T-helper 2 cell treated with Interferon-gamma antibody and Interleukin-4, amounts not matched to agents 5 μg/mL and 100 μg/mL, for 36 hours (primary cell): ENCODE data around the gene PDE4D.
"Not testable (repeated sequence)": the region's sequence is repeated elsewhere in the genome, so short reads cannot be mapped to it uniquely, and the experiment has no call there.

Experiments used
- DNase-seq: peaks from one replicate; pipeline ENCODE4 v3.0.0; 2021; ENCODE audit warnings: low spot score
- H3K27ac Mint-ChIP-seq: one replicate; pipeline ENCODE4 v1.8.0; 2021; ENCODE audit warnings: mild to moderate bottlenecking, mixed read lengths
- H3K27me3 Mint-ChIP-seq: one replicate; pipeline ENCODE4 v1.8.0; 2021; ENCODE audit warnings: low read depth, mixed read lengths
- H3K36me3 Mint-ChIP-seq: one replicate; pipeline ENCODE4 v1.8.0; 2021; ENCODE audit warnings: low read depth, mixed read lengths
- H3K4me1 Mint-ChIP-seq: one replicate; pipeline ENCODE4 v1.8.0; 2021; ENCODE audit warnings: low read depth, mixed read lengths
- H3K4me3 Mint-ChIP-seq: one replicate; pipeline ENCODE4 v1.8.0; 2022; ENCODE audit warnings: mild to moderate bottlenecking, moderate library complexity, mixed read lengths
- H3K9me3 Mint-ChIP-seq: one replicate; pipeline ENCODE4 v1.8.0; 2021; ENCODE audit warnings: mixed read lengths

Gene PDE4D

DNA sequence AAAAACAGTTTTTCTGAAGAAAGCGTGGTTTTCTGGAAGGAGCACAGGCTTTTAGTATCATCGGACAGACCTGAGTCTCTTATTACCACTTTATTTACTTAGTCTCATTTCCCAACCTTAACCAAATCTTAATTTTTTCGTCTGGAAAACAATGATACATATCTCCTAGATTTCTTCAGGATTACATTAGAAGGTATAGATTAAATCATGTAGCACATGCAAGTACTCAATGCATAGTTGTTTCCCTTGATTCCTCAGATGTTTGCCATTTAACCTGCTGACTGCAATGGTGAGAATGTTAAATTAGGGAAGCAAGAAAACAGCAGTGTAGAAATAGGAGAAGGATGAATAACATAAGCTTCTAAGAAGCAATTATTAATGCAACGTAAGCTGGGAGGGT, 289.4 kb downstream of the PDE4D start:
- no peak overlapping the region for H3K27ac Mint-ChIP-seq
- peaks cover 6% of the 10 kb centered on the region for H3K4me1 Mint-ChIP-seq
- no peaks in the 10 kb centered on the region for H3K9me3 Mint-ChIP-seq
- no peaks in the 10 kb centered on the region for H3K36me3 Mint-ChIP-seq
- no peak overlapping the region for H3K4me3 Mint-ChIP-seq
- H3K27me3 Mint-ChIP-seq: peaks cover 18% of the 10 kb centered on the region
- DNase-seq: no peak

DNA sequence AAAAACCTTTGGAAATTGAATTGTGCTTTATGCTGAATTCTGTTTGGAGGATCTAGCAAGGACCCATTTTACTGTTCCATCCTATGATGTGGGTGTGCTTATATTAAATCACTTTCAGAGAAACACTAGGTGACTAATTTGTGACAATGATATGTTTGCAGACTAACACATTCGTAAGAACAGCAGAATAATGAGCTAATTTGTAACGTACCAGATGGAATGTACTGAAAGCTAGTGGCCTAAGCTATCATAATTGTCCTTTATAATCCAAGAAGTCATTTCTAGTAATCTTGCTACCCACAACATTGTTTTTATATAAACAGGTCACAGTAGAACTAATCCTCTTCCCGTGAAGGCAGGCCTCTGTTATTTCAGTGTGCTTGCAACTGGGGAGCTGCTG, 292.5 kb downstream of the PDE4D start:
- no peak overlapping the region for H3K27ac Mint-ChIP-seq
- no peaks in the 10 kb centered on the region for H3K4me1 Mint-ChIP-seq

DNA sequence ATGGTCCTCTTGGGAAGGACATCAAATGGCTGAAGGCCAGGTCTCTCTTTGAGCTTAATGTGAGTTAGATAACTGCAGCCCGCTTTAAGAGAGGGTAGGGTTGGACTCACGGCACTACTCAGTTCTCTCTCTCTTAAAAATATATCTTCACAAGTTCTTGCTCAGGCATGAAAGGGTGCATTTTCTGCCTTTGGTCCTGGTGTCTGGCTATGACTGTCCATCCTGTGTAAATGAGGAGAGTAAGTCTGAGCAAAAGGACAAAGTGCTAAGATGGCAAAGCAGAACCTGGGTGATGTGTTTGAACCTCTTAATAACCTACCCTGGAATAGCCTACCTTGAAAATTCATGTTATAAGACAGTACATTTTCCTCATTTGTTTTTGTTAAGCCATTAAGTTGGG, 293.4 kb downstream of the PDE4D start:
- no peak for DNase-seq
- Mint-ChIP-seq H3K4me1 (no peaks in the 10 kb centered on the region), H3K36me3 (no peaks in the 10 kb centered on the region), H3K9me3 (no peaks in the 10 kb centered on the region), H3K27ac (no peak overlapping the region), H3K27me3 (peaks cover 20% of the 10 kb centered on the region), H3K4me3 (no peak overlapping the region)

More for the DNA sequence above, 292.5 kb downstream of the PDE4D start:
- Mint-ChIP-seq H3K36me3 (no peaks in the 10 kb centered on the region), H3K27me3 (peaks cover 24% of the 10 kb centered on the region), H3K4me3 (no peak overlapping the region), H3K9me3 (no peaks in the 10 kb centered on the region)
- no peak for DNase-seq

DNA sequence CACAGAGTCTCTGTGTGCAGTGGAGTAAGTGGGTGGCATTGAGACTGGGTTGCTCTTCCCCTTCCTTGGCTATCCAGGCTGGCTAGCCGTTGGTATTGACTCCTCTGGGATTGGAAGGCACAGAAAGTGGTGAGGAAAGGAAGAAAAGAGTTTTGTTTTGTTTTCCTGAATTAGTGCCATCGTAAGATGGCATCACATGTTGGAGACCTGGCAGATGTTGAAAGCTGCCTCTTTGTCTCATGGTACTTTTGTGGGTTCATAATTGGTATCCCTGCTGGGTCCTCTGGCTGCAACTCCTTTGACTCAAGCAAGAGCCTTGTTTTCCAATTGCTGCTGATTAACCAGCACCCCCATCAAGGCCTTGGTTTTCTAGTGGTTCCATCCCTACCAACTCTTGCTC, 293.8 kb downstream of the PDE4D start:
- H3K27me3 Mint-ChIP-seq: peaks cover 20% of the 10 kb centered on the region
- no peak overlapping the region for H3K4me3 Mint-ChIP-seq
- no peaks in the 10 kb centered on the region for H3K36me3 Mint-ChIP-seq
- no peak for DNase-seq
- H3K4me1 Mint-ChIP-seq: no peaks in the 10 kb centered on the region
- H3K27ac Mint-ChIP-seq: no peak overlapping the region
- no peaks in the 10 kb centered on the region for H3K9me3 Mint-ChIP-seq

DNA sequence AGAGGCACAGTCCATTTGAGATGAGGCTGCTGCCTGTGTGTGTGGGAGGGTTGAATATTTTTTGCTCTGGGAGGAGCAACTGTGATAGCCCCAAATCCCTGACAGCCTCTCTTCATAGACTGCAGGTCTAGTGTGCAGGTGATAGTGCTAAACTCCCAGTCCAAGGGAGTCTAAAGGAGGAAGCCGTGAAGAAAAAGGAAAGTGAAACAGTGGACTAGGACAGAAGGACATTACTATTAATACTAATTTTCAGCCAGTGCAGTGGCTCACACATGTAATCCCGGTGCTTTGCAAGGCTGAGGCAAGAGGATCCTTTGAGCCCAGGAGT, 295.0 kb downstream of the PDE4D start:
- Mint-ChIP-seq H3K9me3 (no peaks in the 10 kb centered on the region), H3K4me1 (no peaks in the 10 kb centered on the region), H3K4me3 (no peak overlapping the region), H3K27me3 (peaks cover 17% of the 10 kb centered on the region), H3K27ac (no peak overlapping the region), H3K36me3 (no peaks in the 10 kb centered on the region)
- no peak for DNase-seq

DNA sequence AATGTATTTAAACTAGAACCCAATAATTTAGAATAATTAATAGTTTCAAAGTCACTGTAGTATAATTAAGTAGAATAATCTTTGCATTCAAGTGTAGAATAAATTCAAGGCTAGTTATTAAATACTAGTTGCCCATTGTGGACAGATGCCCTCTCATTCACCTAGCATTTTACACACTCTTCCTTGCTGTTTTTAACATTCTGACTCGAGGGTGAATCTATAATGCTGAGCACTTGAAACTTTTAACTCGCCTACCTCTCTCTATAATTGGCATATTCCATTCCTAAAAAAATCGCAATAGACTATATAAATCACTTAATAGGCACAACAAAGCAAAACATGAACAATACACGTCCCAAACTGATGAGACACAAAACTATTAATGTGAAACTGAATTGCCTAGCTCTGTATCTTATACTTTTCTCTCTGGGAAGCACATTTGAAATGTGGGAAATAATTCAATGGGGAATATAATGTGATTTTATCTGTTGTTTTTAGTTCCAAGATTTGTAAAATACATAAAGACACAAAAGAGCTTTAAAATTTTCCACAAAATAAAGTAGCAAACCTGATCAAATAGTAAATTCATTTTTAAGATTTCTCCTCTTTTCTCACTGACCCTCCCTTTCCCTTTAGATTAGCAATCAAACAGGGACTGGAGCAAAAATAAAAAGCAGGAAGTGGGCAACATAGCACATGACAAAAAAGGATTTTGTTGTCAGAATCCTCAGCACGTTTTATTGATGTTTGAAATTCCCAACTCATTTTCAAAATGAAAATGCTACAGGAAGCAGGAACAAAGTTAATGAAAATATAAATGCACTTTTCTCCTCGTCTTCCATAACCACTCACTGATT, 295.6 kb downstream of the PDE4D start:
- H3K27ac Mint-ChIP-seq: no peak overlapping the region
- no peaks in the 10 kb centered on the region for H3K4me1 Mint-ChIP-seq
- no peaks in the 10 kb centered on the region for H3K9me3 Mint-ChIP-seq
- H3K36me3 Mint-ChIP-seq: no peaks in the 10 kb centered on the region
- peaks cover 21% of the 10 kb centered on the region for H3K27me3 Mint-ChIP-seq
- no peak overlapping the region for H3K4me3 Mint-ChIP-seq
- no peak for DNase-seq

DNA sequence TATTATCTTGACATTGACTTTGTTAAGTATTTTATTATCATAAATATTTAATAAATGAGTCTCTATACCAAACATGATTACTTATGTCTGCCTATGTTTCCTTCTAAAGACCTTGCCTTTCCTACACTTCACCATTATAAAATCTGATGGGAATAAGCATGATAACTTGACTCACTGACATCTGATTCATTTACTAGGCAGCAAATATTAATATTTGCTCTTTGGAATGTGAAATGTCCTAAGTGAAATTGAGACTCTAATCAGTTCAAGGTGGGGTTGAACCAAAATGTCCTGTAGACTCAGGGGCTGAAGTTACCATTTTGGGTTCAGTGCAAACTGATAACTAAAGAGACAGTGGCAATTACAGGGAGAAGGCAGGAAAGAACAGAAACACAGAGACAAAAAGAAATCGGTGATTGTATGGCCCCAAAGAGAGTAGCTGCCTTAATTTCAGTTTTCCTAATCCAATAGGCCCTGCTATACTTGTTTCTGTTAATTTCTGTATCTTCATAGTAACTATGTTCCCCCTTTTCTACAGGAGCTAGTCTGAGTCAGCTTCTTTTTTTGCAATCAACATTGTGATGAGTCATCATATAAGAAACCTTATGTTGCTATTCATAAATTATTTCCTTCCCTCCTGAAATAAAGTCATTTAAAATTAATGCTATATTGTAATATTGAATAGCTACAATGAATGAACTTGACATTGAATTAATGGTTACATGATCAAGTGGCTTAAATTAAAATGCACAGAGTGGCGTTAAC, 296.8 kb downstream of the PDE4D start:
- Mint-ChIP-seq H3K27me3 (peaks cover 23% of the 10 kb centered on the region), H3K9me3 (no peaks in the 10 kb centered on the region), H3K36me3 (no peaks in the 10 kb centered on the region), H3K4me3 (no peak overlapping the region), H3K27ac (no peak overlapping the region), H3K4me1 (no peaks in the 10 kb centered on the region)
- DNase-seq: no peak

DNA sequence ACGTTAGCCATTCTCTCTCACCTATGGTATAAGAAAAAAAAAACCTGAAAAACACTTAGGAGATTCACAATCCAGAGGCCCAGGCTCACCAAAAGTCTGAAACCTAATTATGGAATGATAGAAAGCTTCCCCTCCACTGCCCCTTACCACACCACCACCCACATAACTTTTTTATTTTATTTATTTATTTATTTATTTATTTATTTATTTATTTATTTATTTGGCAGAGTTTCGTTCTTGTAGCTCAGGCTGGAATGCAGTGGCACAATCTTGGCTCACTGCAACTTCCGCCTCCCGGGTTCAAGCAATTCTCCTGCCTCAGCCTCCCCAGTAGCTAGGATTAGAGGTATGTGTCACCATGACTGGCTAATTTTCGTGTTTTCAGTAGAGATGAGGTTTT, 299.4 kb downstream of the PDE4D start:
- not testable (repeated sequence) for H3K4me3 Mint-ChIP-seq, H3K27ac Mint-ChIP-seq, H3K9me3 Mint-ChIP-seq, DNase-seq, H3K4me1 Mint-ChIP-seq, H3K36me3 Mint-ChIP-seq
- peaks cover 18% of the 10 kb centered on the region for H3K27me3 Mint-ChIP-seq

DNA sequence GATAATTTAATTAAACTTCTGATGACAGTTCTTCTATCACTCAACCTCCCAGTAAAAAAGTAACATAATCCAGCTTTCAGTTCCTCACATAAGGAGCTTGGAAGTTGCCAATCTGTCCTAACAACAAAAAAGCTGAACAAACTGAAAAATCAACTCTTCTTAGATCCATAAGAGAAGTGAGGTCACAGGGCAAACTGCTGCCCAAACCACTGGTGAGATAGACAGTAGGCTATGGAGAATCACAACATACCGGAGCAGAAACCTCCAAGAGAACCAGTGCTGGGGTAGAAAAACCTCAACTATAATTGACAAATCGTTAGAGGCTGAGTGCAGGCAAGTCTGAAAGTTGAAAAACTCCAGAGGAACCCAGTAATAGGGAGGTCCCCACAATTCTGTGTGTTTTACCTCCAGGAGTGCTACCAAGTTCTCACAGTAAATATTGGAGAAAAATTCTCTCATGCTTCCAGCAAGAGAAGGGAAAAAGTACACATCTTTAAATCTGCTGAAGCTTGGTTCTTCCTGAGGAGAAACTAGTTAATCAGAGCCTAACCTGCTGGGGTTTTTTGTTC, 300.0 kb downstream of the PDE4D start:
- DNase-seq: no peak
- H3K27me3 Mint-ChIP-seq: peaks cover 18% of the 10 kb centered on the region
- no peaks in the 10 kb centered on the region for H3K9me3 Mint-ChIP-seq
- H3K4me1 Mint-ChIP-seq: peaks cover 5% of the 10 kb centered on the region
- H3K27ac Mint-ChIP-seq: no peak overlapping the region
- no peaks in the 10 kb centered on the region for H3K36me3 Mint-ChIP-seq
- no peak overlapping the region for H3K4me3 Mint-ChIP-seq

DNA sequence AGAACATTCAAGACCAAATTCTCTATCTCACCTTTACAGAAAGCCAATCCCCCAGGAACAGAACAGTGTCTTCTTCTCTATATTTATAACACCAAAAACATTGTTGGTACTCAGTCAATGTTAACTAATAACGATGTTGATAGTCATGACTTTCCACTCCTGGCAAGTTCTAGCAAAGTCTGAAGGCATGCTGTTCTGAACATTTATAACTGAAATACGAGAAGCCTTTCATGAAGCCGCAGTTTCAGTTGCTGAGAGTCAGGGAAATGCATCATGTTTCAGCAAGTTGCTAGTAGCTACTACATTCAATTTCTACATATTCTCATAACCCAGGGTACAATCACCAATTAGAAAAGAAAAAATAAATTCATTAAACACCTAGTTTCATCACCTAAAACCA, 301.4 kb downstream of the PDE4D start:
- Mint-ChIP-seq H3K36me3 (no peaks in the 10 kb centered on the region), H3K27ac (no peak overlapping the region), H3K9me3 (no peaks in the 10 kb centered on the region), H3K4me3 (no peak overlapping the region), H3K4me1 (peaks cover 5% of the 10 kb centered on the region), H3K27me3 (peaks cover 28% of the 10 kb centered on the region)
- DNase-seq: no peak

DNA sequence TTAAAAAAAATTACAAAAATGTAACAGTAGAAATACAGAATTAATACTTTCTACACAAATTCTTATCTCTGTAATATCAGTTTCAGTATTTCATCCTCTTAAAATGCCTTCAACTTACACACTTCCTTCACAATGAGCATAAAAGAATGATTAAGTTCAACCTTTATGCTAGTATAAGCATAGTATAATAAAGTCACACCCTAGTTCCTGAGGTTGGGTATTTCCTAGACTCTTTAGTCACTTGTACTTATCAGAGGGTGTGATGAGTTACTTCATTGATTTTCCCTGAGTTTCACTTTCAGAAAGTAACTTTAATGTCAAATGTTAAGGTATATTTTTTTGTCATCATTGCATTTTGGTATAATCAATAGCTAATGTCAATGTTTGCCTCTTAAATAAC, 302.4 kb downstream of the PDE4D start:
- H3K27ac Mint-ChIP-seq: no peak overlapping the region
- no peaks in the 10 kb centered on the region for H3K9me3 Mint-ChIP-seq
- H3K36me3 Mint-ChIP-seq: no peaks in the 10 kb centered on the region
- peaks cover 5% of the 10 kb centered on the region for H3K4me1 Mint-ChIP-seq
- H3K27me3 Mint-ChIP-seq: peaks cover 31% of the 10 kb centered on the region
- H3K4me3 Mint-ChIP-seq: no peak overlapping the region
- no peak for DNase-seq

DNA sequence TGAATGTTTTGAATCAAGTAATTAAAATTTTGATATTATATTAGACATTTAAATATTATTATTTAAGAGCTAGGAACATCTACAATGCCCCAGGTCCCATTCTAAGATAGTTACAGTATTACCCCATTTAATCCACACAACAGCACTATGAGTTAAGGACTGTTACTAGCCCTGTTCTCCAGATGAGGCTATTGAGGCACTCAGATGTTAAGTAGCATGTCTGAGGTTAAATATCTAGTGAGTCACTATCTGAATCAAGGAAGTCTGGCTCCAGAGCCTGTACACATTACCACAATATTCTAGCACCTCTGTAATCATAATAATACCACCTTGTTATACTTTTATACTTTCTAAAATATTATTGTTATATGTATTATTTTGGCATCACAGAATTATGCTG, 304.6 kb downstream of the PDE4D start:
- no peaks in the 10 kb centered on the region for H3K36me3 Mint-ChIP-seq
- H3K4me3 Mint-ChIP-seq: no peak overlapping the region
- no peak overlapping the region for H3K27ac Mint-ChIP-seq
- H3K4me1 Mint-ChIP-seq: peaks cover 5% of the 10 kb centered on the region
- peaks cover 46% of the 10 kb centered on the region for H3K27me3 Mint-ChIP-seq
- no peak for DNase-seq
- no peaks in the 10 kb centered on the region for H3K9me3 Mint-ChIP-seq

DNA sequence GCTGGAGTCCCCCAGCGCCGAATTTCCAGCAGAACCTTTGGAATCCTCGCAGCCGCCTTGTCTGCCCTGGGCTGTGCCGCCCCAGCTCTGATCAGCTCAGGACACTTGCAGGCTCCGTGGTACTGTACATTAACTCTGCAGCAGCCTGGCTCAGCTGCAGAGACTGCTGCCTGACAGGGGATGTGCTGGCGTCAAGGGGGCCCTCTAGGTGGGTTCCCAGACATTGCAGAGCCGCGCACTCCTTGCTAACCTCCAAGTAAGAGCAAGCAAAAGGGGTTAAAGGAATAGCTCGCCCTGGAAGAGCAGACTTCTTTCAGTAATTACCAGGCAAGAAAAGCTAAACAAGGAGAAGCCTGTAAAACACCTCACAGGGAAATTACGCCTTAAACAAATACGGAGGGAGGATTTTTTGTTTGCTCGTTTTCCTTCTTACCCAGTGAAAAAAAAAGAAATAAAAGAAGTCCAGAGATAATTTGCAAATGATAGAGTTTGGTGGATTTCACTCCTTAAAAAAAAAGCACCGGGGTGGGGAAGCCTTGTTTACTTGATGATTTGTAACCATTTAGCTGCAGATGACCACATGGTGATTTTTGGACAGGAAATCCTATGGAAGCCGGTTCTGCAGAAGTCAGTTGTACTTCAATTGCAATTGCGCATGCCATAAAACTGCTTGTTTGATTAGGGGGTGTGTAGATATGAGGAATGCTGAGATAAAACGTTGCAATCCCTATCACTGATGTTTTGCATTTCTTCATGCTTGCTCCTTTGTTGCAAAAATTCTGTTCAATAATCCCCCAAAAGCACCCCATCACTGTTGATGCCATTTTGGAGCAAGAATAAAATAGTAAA, 305.8 kb downstream of the PDE4D start:
- DNase-seq: no peak
- no peaks in the 10 kb centered on the region for H3K36me3 Mint-ChIP-seq
- H3K27me3 Mint-ChIP-seq: peaks cover 42% of the 10 kb centered on the region
- H3K27ac Mint-ChIP-seq: no peak overlapping the region
- H3K4me1 Mint-ChIP-seq: peaks cover 5% of the 10 kb centered on the region
- H3K9me3 Mint-ChIP-seq: no peaks in the 10 kb centered on the region
- H3K4me3 Mint-ChIP-seq: no peak overlapping the region

DNA sequence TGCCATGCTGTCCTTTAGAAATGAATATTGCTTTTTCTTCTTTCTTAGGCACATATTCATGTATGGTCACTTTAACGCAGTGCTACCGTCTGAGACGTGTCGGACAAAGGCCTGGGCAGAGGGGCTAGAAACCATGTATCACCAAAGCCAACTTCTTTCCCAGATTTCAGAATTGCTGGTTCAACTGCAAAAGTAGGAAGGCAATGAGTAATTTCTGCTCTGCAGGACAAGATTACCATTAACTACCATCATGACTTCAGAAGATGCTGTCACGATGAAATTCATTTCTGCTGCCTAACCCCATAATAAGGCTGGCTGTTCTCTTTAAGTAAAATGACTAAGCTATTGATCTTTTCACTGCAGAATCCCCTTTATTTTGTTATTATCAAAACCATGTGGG, 306.7 kb downstream of the PDE4D start:
- Mint-ChIP-seq H3K4me1 (peaks cover 5% of the 10 kb centered on the region), H3K27me3 (peaks cover 38% of the 10 kb centered on the region), H3K36me3 (no peaks in the 10 kb centered on the region), H3K4me3 (no peak overlapping the region), H3K9me3 (no peaks in the 10 kb centered on the region), H3K27ac (no peak overlapping the region)
- DNase-seq: no peak
